A549 (cell line): Measurements from ENCODE around the gene ZBTB16.

Experiments
- POLR2A ChIP-seq: IDR thresholded peaks from 2 replicates; pipeline ENCODE4 v1.6.1; 2012; ENCODE audit warnings: mild to moderate bottlenecking, low read length
- TF ChIP-seq, protein P1 (sequence below): fragments of 250-450 bp; sonication (Bioruptor Pico); IDR thresholded peaks from 2 replicates; pipeline ENCODE4 v1.5.0; 2021; ENCODE audit warnings: mild to moderate bottlenecking, moderate library complexity, borderline replicate concordance
- TF ChIP-seq, protein P2 (sequence below): IDR thresholded peaks from 2 replicates; pipeline ENCODE4 v1.6.1; 2012

DNA sequence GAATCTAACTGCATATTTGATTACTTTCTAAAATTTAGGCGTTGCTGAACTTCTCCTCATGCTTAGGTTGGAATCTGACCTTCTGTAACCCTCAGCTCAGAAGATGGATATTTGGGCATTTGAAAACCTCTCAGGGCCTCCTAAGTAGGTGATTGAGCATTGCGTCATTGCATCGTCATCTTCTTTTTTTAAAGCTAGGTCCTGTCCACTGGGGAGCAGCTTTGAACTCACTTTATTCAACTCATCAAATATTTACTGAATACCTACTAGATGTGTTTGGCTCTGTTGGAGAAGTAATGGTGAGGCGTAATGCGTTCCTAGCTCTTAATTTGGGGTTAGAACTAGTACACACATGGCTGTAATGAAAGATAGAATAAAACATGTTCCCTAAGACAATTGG lies 56.8 kb downstream of the ZBTB16 start:
- TF ChIP-seq, protein P1, sequence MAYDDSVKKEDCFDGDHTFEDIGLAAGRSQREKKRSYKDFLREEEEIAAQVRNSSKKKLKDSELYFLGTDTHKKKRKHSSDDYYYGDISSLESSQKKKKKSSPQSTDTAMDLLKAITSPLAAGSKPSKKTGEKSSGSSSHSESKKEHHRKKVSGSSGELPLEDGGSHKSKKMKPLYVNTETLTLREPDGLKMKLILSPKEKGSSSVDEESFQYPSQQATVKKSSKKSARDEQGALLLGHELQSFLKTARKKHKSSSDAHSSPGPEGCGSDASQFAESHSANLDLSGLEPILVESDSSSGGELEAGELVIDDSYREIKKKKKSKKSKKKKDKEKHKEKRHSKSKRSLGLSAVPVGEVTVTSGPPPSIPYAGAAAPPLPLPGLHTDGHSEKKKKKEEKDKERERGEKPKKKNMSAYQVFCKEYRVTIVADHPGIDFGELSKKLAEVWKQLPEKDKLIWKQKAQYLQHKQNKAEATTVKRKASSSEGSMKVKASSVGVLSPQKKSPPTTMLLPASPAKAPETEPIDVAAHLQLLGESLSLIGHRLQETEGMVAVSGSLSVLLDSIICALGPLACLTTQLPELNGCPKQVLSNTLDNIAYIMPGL, result no peak
- TF ChIP-seq POLR2A, result no peak
- TF ChIP-seq, protein P2, sequence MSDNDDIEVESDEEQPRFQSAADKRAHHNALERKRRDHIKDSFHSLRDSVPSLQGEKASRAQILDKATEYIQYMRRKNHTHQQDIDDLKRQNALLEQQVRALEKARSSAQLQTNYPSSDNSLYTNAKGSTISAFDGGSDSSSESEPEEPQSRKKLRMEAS, result no peak
